ENCODE results near the gene ADCY9.

ADCY9 gene

GRCh38 chr16:3938843-3939624, 177.2 kb downstream of the ADCY9 start (continued):
- TF ChIP-seq ZNF2 (tag by site-specific recombination; IDR thresholded peaks at IDR 0.05) = 0 out of 2 replicates have a peak, but pooled peaks have one; percentile 50
- peak; percentile 64 for TF ChIP-seq ZBTB17 (tag by site-specific recombination; IDR thresholded peaks at IDR 0.05)
- TF ChIP-seq ZXDB (tag by site-specific recombination; IDR thresholded peaks at IDR 0.05) = peak; percentile 69; the same call in 1 of the 2 replicates
- peak; percentile 62; the same call in 1 of the 2 replicates for TF ChIP-seq ZNF600 (tag by site-specific recombination; IDR thresholded peaks at IDR 0.05)
- no peak for TF ChIP-seq TRIM28 (IDR thresholded peaks at IDR 0.05; ENCODE audit: borderline replicate concordance, low read length)
- peak; percentile 44 for TF ChIP-seq ZNF654 (tag by site-specific recombination; IDR thresholded peaks at IDR 0.05; ENCODE audit: low read depth)
- peak; percentile 77 for TF ChIP-seq ZNF423 (tag by site-specific recombination; IDR thresholded peaks at IDR 0.05)
- no peak for TF ChIP-seq BCL11A (tag by site-specific recombination; IDR thresholded peaks at IDR 0.05; ENCODE audit: low read depth)
- no peak for TF ChIP-seq ATF2 (tag by site-specific recombination; IDR thresholded peaks at IDR 0.05; ENCODE audit: low read depth)
- TF ChIP-seq CTCF (tag by site-specific recombination; IDR thresholded peaks at IDR 0.05) = peak; percentile 97
- TF ChIP-seq PBX3 (CRISPR knock-in tag; IDR thresholded peaks at IDR 0.05) = peak; percentile 41; the same call in 1 of the 2 replicates
- no peak for TF ChIP-seq ZNF623 (tag by site-specific recombination; IDR thresholded peaks at IDR 0.05)
- TF ChIP-seq OSR2 (tag by site-specific recombination; IDR thresholded peaks at IDR 0.05) = no peak
- peak; percentile 92 for TF ChIP-seq ZNF335 (tag by site-specific recombination; conservative IDR thresholded peaks at IDR 0.05)
- no peak for TF ChIP-seq ZFHX2 (tag by site-specific recombination; conservative IDR thresholded peaks at IDR 0.05)
- TF ChIP-seq PRDM1 (tag by site-specific recombination; IDR thresholded peaks at IDR 0.05) = no peak
- TF ChIP-seq ZNF121 (tag by site-specific recombination; IDR thresholded peaks at IDR 0.05) = peak; percentile 75; the same call in 1 of the 2 replicates
- no peak for TF ChIP-seq ZNF148 (tag by site-specific recombination; IDR thresholded peaks at IDR 0.05; ENCODE audit: borderline replicate concordance)

GRCh38 chr16:3938471-3938842, 177.8 kb downstream of the ADCY9 start:
- POLR2A ChIA-PET = no interaction called here
- TF ChIP-seq ZNF639 (tag by site-specific recombination; IDR thresholded peaks at IDR 0.05) = no peak
- TF ChIP-seq ZNF133 (tag by site-specific recombination; IDR thresholded peaks at IDR 0.05) = no peak
- no peak for TF ChIP-seq PRDM2 (tag by site-specific recombination; IDR thresholded peaks at IDR 0.05; ENCODE audit: borderline replicate concordance)
- TF ChIP-seq GLI2 (tag by site-specific recombination; IDR thresholded peaks at IDR 0.05; ENCODE audit: borderline replicate concordance, low read depth) = no peak

More at GRCh38 chr16:3938471-3938842, 177.8 kb downstream of the ADCY9 start:
- no peak overlapping the region for H3K4me3 ChIP-seq (ENCODE audit: low read depth, low read length)
- H3K27ac ChIP-seq (ENCODE audit: extremely low read depth, low read depth, low read length) = no peak overlapping the region
- no peaks in the 10 kb centered on the region for H3K4me1 ChIP-seq (ENCODE audit: control insufficient read depth, insufficient read depth, low read length)
- CTCF ChIA-PET = interaction anchor here (0.5 to 3.1 kb wide), 19 partner anchors 8 to 466 kb away, joined by 3 to 21 read pairs (median 3); no protein-coding TSS in a partner anchor
- no peaks in the 10 kb centered on the region for H3K9me3 ChIP-seq (ENCODE audit: control insufficient read depth, insufficient read depth, low read depth, low read length)
- no peaks in the 10 kb centered on the region for H3K36me3 ChIP-seq (ENCODE audit: control insufficient read depth in 2 of 2, insufficient read depth in 1 of 2, low read length in 2 of 2)
